H54 (cell line): ENCODE measurements around the gene MAPK13.
"Not testable (repeated sequence)": the region's sequence is repeated elsewhere in the genome, so short reads cannot be mapped to it uniquely, and the experiment has no call there.

ENCODE experiments used
- DNase-seq: peaks from one replicate; pipeline ENCODE4 v3.0.0; 2011; ENCODE audit warnings: low spot score, mixed read lengths; ENCODE audit not compliant: insufficient read length
- FAIRE-seq: peaks from 3 replicates; lab custom pipeline; 2011; peaks lifted over from hg19 to GRCh38; lab: Jason Lieb, UNC
- POLR2A ChIP-seq: IDR thresholded peaks from 2 replicates; pipeline ENCODE4 v1.6.1; 2011; ENCODE audit warnings: low read depth, mild to moderate bottlenecking, low read length

Gene MAPK13

GRCh38 chr6:36128073-36128472, 2.2 kb upstream of the MAPK13 start:
- no peak for TF ChIP-seq POLR2A
- no peak for DNase-seq
- FAIRE-seq: no peak

- no peak for DNase-seq
- no peak for TF ChIP-seq POLR2A
- FAIRE-seq: no peak
Observed at GRCh38 chr6:36128793-36129192, 1.5 kb upstream of the MAPK13 start.

GRCh38 chr6:36129334-36129733, 979 bp upstream of the MAPK13 start:
- FAIRE-seq, DNase-seq: not testable (repeated sequence)

DNA sequence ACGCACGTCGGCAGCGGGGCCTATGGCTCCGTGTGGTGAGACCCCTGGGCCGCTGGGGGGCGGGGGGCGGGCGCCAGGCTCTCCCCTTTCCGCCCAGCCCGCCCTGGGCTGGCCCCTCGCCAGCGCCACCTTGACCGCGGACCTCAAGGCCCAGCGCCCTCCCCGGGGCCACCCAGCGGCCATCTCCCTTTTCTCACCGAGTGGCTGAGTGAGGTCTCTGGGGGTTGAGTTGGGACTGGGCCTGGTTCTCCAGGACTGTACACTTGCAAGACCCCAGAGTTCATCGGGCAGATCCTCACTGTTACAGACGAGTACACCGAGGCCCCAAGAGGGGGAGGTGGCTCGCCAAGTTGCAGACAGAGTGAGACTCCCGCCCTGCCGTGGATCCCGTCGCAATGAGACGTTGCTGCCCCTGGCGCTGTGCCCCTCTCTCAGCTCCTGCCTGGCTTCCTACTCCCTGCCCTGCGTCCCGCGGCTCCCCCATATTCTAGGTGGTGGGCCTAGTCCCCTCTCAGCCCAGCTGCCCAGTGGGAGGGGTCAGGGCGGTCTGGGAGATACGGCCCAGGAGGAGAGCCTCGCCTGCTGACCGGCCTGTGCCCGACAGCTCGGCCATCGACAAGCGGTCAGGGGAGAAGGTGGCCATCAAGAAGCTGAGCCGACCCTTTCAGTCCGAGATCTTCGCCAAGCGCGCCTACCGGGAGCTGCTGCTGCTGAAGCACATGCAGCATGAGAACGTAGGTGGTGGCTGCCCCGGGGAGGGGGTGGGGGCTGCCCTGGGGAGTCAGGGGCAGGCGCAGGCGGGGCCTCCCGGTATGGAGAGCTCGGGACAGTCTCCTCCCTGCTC, 576 bp downstream of the MAPK13 start:
- DNase-seq (no peak), FAIRE-seq (no peak)
- no peak for TF ChIP-seq POLR2A

GRCh38 chr6:36131511-36132245, 1.4 kb downstream of the MAPK13 start:
- DNase-seq (peak; percentile 71), FAIRE-seq (peak; percentile 50)
- TF ChIP-seq POLR2A: no peak

DNA sequence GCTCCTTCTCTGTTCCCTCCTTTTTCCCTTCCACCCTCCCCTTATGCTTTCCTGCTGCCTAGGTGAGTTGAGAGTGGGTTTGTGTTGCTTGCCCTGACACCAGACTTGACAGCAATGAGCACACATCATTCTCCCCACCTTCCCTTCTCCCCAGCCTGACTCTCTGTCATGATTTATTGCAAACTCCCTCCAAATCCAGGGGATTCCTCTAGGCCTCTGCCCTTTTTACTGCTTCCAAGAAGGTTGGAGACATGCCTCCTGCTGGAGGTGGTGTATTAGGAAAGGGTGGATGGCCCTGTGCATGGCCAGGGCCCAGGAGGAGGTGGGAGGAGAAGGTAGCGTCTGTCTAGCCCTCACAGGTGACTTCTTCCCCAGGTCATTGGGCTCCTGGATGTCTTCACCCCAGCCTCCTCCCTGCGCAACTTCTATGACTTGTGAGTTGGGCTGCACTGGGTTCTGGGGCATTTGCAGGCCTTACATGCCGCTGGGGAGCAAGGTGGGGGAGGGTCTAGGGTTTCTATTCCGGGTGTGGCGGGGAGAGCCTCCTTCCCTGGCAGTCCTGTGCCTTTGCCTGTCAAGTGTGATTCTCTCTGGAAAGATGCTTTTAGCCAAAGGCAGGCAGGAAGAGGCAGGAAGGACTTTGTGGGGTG, 2.1 kb downstream of the MAPK13 start:
- DNase-seq (no peak), FAIRE-seq (no peak)
- no peak for TF ChIP-seq POLR2A

DNA sequence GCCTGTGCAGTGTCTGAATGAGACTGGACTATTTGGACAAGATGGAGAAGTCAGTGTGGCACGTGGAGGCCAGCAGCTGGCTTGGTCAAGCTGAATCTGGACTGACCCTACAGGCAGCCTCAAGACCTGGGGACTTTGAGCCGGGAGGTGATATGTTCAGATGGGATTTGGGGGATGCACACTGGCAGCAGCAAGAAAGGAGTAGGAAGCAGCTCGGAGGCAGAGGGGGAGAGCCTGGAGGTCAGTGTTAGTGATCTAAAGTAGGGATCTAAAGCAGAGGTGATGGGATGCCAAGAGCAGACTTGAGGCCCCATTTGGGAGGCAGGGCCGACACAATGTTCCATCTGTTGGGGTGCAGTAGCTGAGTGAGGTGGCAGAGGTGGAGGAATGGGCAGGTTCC, 2.8 kb downstream of the MAPK13 start:
- no peak for DNase-seq
- no peak for FAIRE-seq
- TF ChIP-seq POLR2A: no peak

- FAIRE-seq (no peak), DNase-seq (no peak)
Observed at GRCh38 chr6:36133912-36134311, 3.6 kb downstream of the MAPK13 start.

GRCh38 chr6:36135053-36135731, 4.9 kb downstream of the MAPK13 start:
- FAIRE-seq: no peak
- no peak for DNase-seq
- TF ChIP-seq POLR2A: no peak

More at GRCh38 chr6:36133912-36134311, 3.6 kb downstream of the MAPK13 start:
- no peak for TF ChIP-seq POLR2A

GRCh38 chr6:36136034-36136433, 5.7 kb downstream of the MAPK13 start:
- FAIRE-seq (no peak), DNase-seq (no peak)
- no peak for TF ChIP-seq POLR2A

DNA sequence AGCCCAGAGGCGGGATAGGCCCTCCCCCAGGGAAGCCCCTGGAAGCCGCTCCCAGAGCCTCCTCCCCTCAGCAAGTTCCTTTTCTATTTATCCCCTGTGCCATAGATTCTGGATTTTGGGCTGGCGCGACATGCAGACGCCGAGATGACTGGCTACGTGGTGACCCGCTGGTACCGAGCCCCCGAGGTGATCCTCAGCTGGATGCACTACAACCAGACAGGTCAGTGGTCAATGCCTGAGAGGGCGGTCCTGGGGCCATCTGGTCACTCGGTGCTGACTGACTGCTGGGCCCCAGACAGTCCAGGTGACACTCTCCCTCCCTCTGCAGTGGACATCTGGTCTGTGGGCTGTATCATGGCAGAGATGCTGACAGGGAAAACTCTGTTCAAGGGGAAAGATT, 6.2 kb downstream of the MAPK13 start:
- FAIRE-seq (no peak), DNase-seq (no peak)
- no peak for TF ChIP-seq POLR2A

- DNase-seq (no peak), FAIRE-seq (no peak)
Observed at GRCh38 chr6:36138667-36139066, 8.4 kb downstream of the MAPK13 start.

DNA sequence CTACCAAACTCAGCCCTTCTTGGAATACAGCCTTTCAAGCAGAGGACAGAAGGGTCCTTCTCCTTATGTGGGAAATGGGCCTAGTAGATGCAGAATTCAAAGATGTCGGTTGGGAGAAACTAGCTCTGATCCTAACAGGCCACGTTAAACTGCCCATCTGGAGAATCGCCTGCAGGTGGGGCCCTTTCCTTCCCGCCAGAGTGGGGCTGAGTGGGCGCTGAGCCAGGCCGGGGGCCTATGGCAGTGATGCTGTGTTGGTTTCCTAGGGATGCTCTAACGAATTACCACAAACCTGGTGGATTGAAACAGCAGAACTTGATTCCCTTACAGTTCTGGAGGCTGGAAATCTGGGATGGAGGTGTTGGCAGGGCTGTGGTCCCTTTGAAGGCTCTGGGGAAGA, 9.1 kb downstream of the MAPK13 start:
- no peak for FAIRE-seq
- DNase-seq: no peak
- TF ChIP-seq POLR2A: no peak

More at GRCh38 chr6:36138667-36139066, 8.4 kb downstream of the MAPK13 start:
- no peak for TF ChIP-seq POLR2A
